ENCODE measurements around the gene FAM163B. TPM values are rescaled to one million over a fixed set of nuclear protein-coding genes. Genes with fewer than 3 reads are reported as not detected.

FAM163B gene
- total and polyA plus RNA-seq, 10 donors, result 0.11 to 1.0 (median 0.52) TPM; not detected in 7

DNA sequence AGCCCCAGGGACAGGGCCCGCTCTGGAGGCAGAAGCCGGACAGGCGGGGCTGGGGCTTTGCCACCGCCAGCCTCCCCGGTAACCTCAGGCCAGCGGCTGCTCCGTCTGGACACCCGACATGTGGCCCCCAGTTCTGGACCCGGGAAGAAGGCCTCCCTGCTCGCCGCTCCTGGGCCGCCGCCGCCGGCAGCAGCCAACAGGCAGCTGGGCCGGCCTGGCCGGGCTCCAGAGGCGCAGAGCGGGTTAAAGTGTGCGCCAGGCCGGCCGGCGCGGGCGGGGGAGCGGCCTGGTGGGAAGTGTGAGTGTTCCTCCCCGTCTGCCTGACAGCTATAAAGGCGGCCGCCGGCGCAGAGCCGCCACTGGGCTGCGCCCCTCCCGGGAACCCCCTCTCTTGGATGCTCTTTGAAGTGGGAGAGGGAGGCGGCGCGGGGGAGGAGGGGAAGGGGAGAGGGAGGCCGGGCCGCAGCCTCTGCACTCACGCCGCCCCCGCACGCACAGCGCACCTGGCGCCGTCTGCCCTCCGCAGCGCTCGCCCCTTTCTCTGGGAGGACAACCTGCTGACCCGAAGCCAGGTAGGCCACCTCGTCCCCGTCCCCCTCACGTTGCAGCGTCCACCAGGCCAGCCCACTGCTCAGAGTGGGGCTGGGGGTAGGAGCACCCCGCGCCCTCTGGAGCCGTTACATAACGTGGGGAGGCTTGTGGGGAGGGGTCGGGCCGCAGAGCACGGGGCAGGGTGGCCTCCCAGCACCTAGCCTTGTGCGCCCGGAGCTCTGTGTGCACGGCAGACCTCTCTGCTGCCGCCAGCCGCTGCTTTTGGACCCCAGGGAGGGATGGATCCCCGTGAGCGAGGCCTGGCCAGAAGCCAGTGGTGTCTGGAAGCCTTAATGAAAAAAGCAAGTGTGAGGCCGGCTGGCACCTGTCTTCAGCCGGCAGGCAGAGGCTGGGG, 74.6 kb downstream of the FAM163B start, which contains the start of gene ADAMTSL2:
ADAMTSL2 (plus strand) TSS at position 359 of the 946 bp plus-strand sequence. CDS start 2,009 bp downstream, outside the sequence.
- DNase-seq, result no peak
- WGBS, 5 donors, result 6 to 15% (median 7%) methylated on average over 35 to 70 of the region's 70 CpGs
- peaks cover 9 to 59% (median 27%) of the 10 kb centered on the region in 6 donors for H3K4me1 ChIP-seq
- H3K4me3 ChIP-seq, result peak within 1 kb of the TSS in 6 of 8 donors; percentile 10 to 52 (median 24)
- H3K27me3 ChIP-seq (replicated peaks in 1 of 7), result peaks cover 0 to 87% (median 23%) of the 10 kb centered on the region in 7 donors
- TF ChIP-seq POLR2A (IDR thresholded peaks at IDR 0.05), result no peak
- peak in 2 of 3 donors; percentile 68 to 76 for TF ChIP-seq POLR2AphosphoS5 (IDR thresholded peaks at IDR 0.05)
- H3K9me3 ChIP-seq, result no peaks in the 10 kb centered on the region
- no peaks in the 10 kb centered on the region for H3K36me3 ChIP-seq
- peak within 1 kb of the TSS in 5 of 8 donors; percentile 14 to 65 (median 37) for H3K27ac ChIP-seq
- intact Hi-C loops (cut with DNase I; ENCODE audit: low total_unique reads), result loop anchor here (10.0 kb wide), 1 partner anchor 190 kb away; no protein-coding TSS in a partner anchor

DNA sequence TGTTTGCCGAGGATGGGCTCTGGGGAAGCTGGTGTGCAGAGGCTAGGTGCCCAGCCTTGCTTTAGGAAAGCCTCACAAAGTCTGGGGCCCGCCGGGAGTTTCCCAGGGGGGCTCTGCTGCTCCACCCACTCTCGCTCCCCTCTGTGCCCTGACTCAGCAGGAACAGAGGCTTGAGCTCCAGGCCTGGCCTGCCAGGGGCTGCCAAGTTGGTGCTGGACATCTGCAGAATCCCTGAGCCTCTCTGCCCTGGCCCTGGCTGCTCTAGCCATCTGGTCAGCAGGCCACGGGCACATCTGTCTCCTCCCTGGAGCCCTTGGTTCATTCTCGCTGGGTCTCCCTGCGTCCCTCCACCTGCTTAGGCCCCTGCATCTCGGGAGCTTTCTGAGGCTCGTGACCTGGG, 75.3 kb downstream of the FAM163B start:
- no peak for TF ChIP-seq POLR2AphosphoS5 (IDR thresholded peaks at IDR 0.05)
- TF ChIP-seq POLR2A (IDR thresholded peaks at IDR 0.05), result no peak
- TF ChIP-seq, protein P1, sequence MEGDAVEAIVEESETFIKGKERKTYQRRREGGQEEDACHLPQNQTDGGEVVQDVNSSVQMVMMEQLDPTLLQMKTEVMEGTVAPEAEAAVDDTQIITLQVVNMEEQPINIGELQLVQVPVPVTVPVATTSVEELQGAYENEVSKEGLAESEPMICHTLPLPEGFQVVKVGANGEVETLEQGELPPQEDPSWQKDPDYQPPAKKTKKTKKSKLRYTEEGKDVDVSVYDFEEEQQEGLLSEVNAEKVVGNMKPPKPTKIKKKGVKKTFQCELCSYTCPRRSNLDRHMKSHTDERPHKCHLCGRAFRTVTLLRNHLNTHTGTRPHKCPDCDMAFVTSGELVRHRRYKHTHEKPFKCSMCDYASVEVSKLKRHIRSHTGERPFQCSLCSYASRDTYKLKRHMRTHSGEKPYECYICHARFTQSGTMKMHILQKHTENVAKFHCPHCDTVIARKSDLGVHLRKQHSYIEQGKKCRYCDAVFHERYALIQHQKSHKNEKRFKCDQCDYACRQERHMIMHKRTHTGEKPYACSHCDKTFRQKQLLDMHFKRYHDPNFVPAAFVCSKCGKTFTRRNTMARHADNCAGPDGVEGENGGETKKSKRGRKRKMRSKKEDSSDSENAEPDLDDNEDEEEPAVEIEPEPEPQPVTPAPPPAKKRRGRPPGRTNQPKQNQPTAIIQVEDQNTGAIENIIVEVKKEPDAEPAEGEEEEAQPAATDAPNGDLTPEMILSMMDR (IDR thresholded peaks at IDR 0.05 in 8 of 11, conservative IDR thresholded peaks at IDR 0.05 in 3 of 11), result no peak
- Histone ChIP-seq H3K27ac (peak overlapping the region in 5 of 8 donors; percentile 14 to 65 (median 37)), H3K36me3 (no peaks in the 10 kb centered on the region), H3K9me3 (no peaks in the 10 kb centered on the region), H3K4me3 (peak overlapping the region in 3 of 8 donors; percentile 13 to 52 (median 19)), H3K27me3 (replicated peaks in 1 of 7) (peaks cover 0 to 87% (median 23%) of the 10 kb centered on the region in 7 donors), H3K4me1 (peaks cover 9 to 51% (median 21%) of the 10 kb centered on the region in 6 donors)
- 35 to 55% (median 46%) methylated on average over 6 to 9 of the region's 9 CpGs for WGBS, 5 donors
- intact Hi-C loops (cut with DNase I; ENCODE audit: low total_unique reads), result loop anchor here (10.0 kb wide), 1 partner anchor 191 kb away; no protein-coding TSS in a partner anchor
- no peak for DNase-seq

DNA sequence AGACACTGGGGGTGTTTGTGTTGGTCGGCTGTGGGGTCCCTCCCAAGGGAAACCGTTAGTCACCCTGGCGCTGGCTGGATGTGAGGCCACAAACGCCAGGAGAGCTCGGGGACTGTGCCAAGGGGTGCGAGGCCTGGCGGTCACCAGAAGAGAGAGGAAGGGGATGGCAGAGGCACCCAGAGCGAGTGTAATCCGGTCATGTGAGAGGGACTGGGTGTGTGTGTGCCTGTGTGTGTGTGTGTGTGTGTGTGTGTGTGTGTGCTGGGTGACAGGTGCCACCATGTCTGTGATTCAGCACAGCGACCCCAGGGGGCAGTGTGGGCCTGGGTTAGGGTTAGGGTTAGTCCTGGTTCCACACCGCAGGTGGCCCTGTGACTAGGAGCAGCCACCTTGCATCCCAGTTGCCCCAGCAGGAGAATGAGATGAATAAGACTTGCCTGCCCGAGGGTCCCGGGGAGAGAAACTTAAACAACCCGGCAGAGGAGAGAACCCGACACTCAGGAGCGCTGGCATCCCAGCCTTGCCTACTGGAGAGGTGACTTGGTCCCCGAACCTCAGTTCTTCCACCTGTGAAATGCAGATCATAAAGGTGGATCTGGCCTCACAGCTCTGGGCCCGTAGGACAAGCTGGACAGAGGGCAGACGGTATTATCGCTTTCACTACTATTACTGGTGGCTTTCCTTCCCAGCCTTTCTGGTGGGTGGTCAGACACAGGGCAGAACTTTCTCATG, 76.1 kb downstream of the FAM163B start:
- intact Hi-C loops (cut with DNase I; ENCODE audit: low total_unique reads), result loop anchor here (10.0 kb wide), 1 partner anchor 192 kb away; no protein-coding TSS in a partner anchor
- no peak overlapping the region for H3K4me3 ChIP-seq
- H3K27me3 ChIP-seq (replicated peaks in 1 of 7), result peaks cover 0 to 87% (median 23%) of the 10 kb centered on the region in 7 donors
- no peaks in the 10 kb centered on the region for H3K9me3 ChIP-seq
- H3K36me3 ChIP-seq, result no peaks in the 10 kb centered on the region
- H3K27ac ChIP-seq, result peak overlapping the region in 1 of 8 donors; percentile 65
- whole genome bisulfite sequencing, 5 donors, result 46 to 64% (median 52%) methylated on average over 13 to 20 of the region's 20 CpGs
- peak; percentile 85 for DNase-seq
- TF ChIP-seq POLR2A (IDR thresholded peaks at IDR 0.05) (no peak), POLR2AphosphoS5 (IDR thresholded peaks at IDR 0.05) (no peak)
- TF ChIP-seq, protein P1 (IDR thresholded peaks at IDR 0.05 in 8 of 11, conservative IDR thresholded peaks at IDR 0.05 in 3 of 11), result peak in 8 of 11 experiments; percentile 13 to 75 (median 40)
- peaks cover 9 to 49% (median 18%) of the 10 kb centered on the region in 6 donors for H3K4me1 ChIP-seq

DNA sequence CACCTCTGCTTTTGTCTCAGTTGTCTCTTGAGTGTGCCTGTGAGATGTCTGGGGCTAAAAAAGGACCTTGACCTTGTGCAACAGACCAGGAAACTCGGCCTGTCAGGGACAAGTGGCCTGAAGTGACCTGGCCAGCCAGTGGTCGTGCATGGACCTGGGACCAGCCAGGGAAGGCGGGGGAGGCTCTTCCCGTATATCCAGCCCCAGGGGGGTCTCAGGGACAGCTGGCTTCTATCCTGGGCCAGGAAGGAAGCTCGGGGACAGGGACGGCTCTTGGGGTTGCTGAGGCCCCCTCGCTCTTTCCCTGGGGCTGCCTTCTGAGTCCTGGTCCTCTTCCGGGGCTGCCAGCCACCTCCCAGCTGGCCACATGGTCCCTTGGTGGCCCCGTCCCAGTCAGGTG, 77.9 kb downstream of the FAM163B start:
- peaks cover 0 to 99% (median 23%) of the 10 kb centered on the region in 7 donors for H3K27me3 ChIP-seq (replicated peaks in 1 of 7)
- TF ChIP-seq POLR2AphosphoS5 (IDR thresholded peaks at IDR 0.05) (no peak), POLR2A (IDR thresholded peaks at IDR 0.05) (no peak)
- TF ChIP-seq, protein P1 (IDR thresholded peaks at IDR 0.05 in 8 of 11, conservative IDR thresholded peaks at IDR 0.05 in 3 of 11), result no peak
- H3K27ac ChIP-seq, result no peak overlapping the region
- H3K4me1 ChIP-seq, result peaks cover 9 to 64% (median 28%) of the 10 kb centered on the region in 6 donors
- intact Hi-C loops (cut with DNase I; ENCODE audit: low total_unique reads), result loop anchor here (10.0 kb wide), 1 partner anchor 194 kb away; no protein-coding TSS in a partner anchor
- WGBS, 5 donors, result 40 to 76% (median 61%) methylated on average over 1 to 9 of the region's 9 CpGs
- DNase-seq, result no peak
- no peaks in the 10 kb centered on the region for H3K36me3 ChIP-seq
- no peaks in the 10 kb centered on the region for H3K9me3 ChIP-seq
- H3K4me3 ChIP-seq, result no peak overlapping the region
